Daoy (cell line): ENCODE results near the gene ABHD17C. TPM values are rescaled to one million over a fixed set of nuclear protein-coding genes. Genes with fewer than 3 reads are reported as not detected.
A peak's percentile ranks its signal among the peaks of the same experiment; 100 is the strongest.
"Not testable (repeated sequence)": the region's sequence is repeated elsewhere in the genome, so short reads cannot be mapped to it uniquely, and the experiment has no call there.

ENCODE experiments used
- DNase-seq: peaks from one replicate; pipeline ENCODE4 v3.0.0-alpha.2; 2015; ENCODE audit warnings: low read depth
- total RNA-seq: library from RNA; depleted of rRNA; stranded (reverse); fragments of >200 nt; shearing (Covaris generic); gene quantifications from 2 replicates; pipeline ENCODE4 v1.2.3, GENCODE V29; 2014

Gene ABHD17C
- total RNA-seq, 1 experiment from 2014 or later = 3.6 TPM

DNA sequence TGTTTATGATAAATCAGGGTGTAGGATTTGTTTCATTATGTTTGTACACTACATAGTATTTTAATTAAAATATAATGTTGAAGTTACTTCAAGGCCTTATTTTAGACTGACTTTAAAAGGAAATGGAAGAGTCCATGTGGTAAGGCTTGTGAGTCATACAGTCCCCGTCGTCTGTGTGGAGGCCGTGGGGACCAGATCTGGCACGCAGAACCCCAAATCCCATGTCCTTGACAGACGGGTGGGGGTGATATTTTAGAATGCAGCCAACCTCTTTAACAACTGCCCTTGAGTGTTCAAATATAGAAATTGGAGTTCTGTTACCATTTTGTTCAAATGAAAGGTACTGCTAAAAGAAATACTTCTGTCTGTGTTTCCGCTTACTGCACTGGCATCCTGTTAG lies 35.8 kb downstream of the ABHD17C start:
- DNase-seq = peak; percentile 24

DNA sequence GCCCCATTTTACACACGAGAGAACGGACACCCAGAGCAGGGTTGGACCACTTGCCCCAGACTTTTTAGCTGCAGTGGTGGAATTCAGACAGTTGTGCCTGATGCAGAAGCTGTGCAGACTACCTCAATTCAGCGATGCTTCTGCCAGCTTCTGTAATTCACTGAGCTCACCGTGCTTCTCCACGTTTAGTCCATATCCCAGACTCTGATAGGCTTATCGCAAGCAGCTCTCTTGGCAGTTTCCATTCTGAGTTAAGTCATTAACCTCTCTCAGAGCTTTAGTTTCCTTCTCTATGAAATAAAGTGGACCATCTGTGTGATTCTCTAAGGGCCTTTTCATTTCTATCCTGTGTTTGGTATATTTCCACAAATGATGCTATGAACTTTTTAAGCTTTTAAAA lies 37.1 kb downstream of the ABHD17C start:
- DNase-seq = no peak

DNA sequence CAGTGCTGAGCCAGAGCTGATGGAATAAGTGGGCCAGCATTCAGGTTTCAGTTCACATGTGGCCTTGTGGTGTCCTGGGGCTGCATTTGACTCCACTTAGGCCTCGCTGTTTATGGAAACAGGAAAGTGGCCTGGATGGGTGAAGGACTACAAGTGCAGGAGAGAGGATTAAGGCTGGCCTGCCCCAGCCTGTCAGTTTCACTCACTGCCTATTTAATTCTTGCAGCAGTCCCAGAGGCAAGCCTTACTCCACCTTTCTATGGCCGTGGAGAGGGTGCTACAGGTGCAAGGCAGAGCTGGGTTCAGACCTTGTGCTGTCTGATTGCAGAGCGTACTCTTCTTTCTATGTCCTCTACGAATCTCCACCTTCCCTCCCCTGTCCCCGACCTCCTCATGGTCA lies 37.7 kb downstream of the ABHD17C start:
- DNase-seq = no peak

DNA sequence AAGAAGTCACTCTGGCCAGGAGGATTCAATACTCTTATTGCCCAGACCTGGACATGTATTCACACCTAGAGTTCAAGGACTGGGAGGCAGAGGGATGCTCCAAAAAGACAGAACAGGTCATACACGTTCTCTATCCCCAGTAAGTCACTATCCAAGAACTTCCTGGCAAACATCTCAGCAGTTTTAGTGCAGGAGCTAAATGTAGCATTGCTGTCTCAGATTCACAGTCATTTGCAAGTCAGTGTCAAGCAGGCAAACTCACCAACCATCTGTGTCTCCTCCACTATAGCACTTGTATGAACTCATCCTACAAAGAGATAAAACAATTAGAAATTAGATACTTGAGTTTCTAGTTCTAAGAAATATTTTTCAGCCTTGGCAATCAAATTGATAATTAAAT lies 38.4 kb downstream of the ABHD17C start:
- no peak for DNase-seq

DNA sequence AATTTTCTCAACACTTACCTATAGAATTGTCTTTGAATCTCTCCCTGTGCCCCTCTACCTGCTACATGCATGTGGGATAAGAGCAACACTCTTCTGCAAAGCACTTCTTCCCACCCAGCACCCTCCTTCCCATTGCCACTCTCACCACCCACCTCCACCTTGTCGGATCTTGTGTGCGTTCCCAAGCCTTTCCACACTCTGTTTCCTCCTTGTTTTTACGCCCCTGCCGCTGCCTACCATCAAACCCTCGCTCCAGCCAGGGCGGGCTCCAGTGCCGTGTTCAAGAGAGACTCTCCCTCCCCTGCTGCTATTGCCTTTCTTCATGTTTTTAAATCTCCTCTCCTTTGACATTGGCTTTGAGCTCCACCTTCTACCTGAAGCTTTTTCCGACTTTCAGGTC lies 40.2 kb downstream of the ABHD17C start:
- no peak for DNase-seq

DNA sequence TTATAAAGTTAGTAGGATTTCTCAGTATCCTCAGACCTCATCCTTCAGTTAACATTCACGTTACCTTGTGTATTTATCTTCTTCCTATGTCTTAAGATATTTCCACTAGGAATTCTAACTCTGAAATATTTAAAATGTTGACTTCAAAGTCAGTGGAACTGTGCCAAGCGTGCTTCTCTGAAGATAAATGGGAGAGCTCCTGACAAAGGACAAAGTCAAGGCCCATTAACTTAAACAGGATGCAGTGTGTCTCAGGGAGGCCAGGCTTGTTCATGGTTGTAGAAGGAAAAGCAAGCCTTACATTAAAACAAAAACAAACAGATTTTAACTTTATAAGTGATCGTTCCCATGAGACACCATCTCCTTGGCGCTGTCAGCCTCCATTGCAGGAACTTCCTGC lies 41.5 kb downstream of the ABHD17C start:
- no peak for DNase-seq

DNA sequence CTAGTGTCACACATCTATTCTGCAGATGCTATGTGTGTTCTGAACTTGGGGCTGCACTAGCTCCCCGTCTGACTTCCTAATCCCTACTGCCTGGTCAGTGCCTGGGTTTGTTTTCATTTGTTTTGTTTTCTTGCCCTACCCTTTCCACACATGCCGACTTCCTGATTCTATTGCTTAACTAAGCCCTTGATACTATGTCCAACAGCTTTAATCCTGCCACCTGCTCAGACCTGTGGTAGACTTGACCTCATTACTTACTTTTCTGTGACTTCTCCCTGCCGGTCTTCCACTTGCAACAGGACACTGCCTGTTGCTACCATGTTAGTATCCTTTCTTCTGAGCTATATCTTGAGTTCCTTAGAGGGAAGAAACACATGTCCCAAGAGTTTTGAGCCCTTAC lies 44.8 kb downstream of the ABHD17C start:
- DNase-seq = no peak

DNA sequence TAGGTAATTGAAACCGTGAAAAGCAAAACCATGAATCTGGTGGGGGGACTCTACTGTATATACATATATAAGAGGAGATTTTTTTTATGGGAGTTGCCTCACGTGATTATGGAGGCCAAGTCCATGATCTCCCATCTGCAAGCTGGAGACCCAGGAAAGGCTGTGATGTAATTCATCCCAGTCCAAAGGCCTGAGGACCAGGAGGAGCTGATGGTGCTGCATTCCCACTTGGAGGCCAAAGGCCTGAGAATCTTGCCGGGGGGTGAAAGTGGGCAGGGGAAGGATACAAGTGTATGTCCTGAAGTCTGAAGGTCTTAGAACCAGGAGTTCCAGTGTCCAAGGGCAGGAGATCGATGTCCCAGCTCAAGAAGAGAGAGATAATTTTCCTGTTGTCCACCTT lies 47.0 kb downstream of the ABHD17C start:
- DNase-seq = no peak

DNA sequence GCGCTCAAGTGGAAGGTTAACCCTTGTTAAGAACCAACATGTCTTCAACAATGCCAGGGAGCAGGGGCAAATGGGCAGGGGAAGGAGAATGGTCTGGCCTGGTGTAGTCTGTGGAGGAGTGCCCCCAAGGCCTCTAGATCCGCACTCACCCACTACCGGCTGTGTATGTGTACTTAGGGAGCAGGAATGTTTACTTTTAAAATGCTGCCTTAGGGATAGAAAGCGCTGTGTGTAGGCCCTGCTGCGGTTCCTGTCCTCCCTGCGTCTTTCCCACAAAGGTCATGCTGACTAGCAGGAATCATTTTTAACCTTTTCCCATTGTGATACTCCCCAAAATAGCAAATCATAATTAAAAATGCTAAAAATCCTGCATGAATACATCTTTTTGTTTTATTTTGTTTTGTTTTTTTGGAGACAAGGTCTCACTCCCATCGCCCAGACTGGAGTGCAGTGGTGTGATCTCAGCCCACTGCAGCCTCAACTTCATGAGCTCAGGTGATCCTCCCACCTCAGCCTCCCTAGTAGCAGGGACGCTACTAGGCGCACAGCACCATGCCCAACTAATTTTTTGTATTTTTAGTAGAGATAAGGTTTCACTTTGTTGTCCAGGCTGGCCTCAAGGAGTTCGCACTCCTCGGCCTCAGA lies 48.2 kb downstream of the ABHD17C start:
- no peak for DNase-seq

DNA sequence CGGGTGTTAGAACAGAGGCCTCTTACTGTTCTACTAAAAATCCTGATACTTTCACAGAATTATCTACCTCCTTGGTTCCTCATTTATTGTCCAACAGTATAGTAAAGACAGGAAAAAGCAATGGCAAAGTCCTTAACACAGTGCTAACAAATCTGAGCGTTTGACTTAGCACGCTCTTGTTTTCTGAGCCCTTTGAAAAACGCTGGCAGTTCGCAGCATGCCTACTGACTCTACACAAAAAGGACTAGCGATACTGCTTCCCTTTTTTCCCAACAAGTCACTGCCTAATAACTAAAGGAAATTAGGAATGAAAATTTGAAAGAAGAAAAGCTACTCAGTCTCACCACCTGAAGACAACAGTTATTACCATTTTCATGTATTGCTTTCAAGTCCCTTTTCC lies 49.3 kb downstream of the ABHD17C start:
- DNase-seq = no peak

DNA sequence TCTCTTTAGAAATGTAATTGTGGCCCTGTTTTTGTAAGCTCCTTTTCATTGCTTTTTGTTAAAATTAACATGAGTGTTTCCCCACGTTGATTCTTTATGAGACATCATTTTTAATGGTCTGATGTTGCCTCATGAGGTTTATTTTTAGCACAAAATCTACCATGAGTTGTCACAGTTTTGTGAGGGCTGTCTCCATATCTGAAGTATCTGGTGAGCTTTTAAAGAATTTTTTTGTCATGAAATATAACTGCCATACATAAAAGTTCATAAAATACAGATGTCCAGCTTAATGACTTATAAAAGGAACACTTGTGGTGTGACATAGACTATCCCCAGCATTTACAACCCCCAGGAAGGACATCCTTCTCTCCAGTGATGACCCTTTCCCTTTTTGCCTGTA lies 49.7 kb downstream of the ABHD17C start:
- DNase-seq = no peak

DNA sequence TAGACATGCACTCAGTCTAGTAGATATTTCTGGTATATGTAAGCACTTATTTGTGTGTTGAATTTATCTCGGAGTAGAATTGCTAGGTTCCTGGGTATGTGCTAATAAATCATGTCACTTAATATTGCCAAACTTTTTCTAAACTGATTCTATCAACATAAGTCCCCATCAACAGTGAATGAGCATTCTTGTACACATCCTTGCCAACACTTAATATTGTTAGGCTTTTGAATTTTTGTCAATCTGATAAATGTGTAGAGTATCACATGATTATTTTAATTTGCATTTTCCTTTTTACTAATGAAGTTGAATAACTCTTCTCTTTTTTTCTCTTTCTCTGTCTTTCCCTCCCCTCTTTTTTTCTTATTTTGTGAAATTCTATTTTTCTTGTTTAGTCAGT lies 50.8 kb downstream of the ABHD17C start:
- DNase-seq = no peak

DNA sequence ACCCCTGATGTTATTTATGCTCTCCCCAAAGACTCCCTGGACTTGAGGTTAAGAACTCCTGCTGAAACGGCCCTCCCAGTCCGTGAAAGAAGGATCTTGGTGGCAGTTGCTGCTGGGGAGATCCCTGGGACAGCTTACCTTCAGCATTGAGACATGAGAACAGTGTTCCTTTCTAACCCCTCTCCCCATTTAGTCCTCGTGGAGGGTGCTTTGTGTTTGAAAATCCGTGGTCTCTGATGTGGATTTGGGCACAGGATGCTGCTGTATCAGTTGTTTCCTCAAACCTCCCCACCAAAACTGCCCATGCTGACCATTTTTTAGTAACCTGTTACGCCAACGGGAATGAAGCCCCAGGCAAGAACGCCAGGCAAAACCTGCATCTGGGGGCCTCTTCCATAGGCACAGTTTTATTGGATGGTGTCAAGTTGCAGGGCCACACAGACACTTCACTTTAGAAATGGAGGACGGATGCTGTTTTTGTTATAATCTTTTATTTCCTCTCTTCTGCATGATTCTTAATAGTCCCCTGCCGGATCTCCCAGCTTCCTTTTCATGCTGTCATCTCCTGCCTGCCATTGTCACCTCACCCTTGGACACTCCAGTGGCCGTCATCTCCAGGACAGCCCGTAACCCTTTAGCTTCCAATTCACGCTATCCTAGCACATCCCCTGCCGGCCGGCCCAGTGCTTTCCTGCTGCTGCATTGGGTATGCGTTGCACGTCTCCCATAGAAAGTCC lies 52.4 kb downstream of the ABHD17C start:
- DNase-seq = no peak

DNA sequence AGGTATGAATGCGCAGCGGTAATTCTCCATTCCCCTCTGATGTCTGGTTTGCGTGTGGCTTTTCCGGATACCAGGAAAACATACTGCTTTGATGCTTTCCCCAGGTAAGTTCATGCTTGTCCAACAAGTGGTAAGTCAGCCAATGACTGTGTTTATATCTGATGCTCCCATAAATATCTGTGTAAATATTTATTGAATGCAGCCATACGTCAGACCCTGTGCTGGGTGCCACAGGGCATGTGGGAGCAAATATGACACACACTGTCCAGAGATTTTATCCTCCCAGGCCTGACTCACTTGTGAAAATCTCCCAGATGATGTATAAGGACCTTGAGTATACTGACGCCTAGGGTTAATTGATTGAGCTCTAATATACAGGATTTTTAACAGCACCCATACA lies 54.5 kb downstream of the ABHD17C start:
- DNase-seq = no peak

DNA sequence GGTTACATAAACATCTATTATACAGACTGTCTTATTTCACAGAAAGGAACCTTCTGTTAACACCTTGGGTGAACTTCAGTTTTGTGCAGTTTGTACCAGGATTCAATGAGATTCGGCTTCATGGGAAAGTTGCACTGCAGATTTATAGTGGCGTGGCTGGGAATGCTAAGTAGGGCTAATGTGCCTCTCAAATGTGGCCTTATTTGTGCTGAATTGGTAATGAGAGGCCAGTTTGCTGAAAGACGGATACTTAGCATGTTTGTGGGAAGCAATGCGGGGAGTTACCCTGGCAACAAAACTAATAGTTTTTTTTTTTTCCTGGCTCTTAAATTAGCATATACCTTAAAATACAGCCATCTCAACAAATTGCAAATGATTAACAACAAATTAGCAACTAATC lies 55.5 kb downstream of the ABHD17C start:
- DNase-seq = no peak

DNA sequence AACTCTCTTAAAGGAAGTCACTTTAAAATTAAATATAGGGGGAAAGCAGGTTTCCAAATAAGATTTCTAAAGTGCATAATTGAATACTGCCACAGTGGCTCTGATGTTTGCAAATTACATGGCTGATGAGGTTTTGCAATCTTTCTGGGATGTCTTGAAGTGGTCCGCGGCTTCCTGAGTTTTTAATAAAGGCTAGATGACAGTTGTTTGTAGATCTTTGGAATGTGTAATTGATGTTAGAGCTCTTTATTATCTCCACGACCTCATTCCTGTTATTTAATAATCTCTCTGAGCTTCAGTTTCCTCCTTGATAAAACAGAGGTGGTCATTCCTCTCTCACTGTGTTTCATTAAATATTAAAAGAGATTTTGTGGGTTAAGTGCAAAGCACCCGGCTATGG lies 57.1 kb downstream of the ABHD17C start:
- no peak for DNase-seq

DNA sequence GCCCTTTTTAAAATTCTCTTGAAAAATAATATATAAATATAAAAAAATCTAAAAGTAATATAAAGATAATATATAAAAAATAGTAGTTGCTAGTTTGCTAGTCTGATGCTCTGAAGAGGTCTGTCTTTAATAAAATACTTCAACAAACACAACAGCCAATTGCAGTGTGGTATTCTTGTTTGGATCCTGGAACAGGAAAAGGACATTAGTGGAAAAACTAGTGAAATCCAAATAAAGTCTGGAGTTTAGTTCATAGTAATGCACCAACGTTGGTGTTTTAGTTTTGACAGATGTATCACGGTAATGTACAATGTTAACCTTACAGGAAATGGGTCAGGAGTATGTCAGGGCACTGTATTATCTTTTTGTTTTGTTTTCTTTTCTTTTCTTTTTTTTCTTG lies 58.1 kb downstream of the ABHD17C start:
- DNase-seq = no peak

DNA sequence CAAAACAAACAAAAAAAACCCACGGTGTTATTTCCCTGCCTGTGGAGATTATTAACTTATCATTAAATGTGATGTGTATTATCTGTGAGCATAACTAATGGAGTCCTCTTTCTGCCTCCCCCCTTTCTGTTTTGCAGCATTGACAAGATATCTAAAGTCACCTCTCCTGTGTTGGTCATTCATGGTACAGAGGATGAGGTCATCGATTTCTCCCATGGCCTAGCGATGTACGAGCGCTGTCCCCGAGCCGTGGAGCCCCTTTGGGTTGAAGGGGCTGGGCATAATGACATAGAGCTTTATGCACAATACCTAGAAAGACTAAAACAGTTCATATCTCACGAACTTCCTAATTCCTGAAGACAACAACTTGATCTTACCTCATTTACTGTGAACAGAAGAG lies 58.9 kb downstream of the ABHD17C start:
- no peak for DNase-seq

DNA sequence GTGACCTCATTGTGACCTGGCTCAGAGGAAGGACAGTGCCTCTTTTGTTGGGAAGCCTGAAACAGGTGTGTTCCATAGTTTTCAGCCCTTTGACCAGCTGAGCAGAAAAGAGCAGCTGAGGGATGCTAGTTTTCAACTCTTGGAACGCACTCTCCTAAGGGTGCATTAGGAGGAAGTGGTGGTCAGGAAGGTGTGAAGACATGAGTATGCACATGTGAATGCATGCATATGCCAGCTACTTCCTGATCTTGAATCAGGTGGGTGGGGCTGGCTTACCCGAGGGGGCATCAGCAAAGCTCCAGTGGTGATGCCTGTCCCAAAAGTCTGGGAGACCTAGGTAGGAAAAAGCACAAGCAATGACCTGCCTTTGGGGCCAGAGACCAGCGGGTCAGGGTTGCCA lies 60.8 kb downstream of the ABHD17C start:
- DNase-seq = no peak

DNA sequence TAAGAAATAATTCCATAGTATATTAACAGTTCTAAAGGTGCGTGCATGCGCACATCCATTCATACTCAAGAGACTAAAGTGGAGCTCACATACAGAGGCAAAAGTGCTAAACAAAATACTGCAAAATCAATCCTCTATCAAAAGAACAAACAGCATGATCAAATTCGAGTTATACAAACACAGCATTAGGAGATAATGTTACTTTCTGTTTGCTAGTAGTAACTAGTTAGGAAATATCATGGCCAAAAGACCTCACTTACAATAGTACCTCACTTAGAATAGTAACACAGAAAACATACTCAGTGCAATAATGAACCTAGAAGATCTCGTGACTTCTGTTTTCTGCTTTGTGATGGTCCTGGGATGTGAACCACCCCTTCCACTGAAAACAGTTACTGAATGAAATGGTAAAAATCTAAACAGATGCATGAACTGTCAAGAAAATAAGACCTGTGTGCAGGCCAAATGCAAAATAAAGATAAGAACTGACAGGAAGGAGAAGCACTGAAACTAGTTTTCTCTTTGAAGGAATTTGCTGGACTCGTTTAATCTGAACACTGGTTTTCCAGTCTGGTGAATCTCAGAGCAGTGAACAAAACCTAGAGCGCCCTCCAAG lies 63.1 kb downstream of the ABHD17C start:
- no peak for DNase-seq

DNA sequence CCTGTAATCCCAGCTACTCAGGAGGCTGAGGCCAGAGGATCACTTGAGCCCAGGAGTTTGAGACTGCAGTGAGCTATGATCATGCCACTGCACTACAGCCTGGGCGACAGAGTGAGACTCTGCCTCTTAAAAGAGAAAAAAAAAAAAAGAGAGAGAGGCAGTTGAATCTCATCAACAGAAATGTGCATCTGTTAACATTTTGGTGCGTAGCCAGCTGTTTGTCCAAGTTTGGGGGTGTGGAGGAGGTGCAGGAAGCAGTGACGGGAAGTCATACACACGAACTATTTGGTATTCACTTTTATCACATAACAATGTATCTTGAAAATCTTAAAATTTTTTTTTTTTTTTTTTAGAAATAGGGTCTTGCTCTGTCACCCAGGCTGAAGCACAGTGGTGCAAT lies 65.8 kb downstream of the ABHD17C start:
- DNase-seq = no peak

DNA sequence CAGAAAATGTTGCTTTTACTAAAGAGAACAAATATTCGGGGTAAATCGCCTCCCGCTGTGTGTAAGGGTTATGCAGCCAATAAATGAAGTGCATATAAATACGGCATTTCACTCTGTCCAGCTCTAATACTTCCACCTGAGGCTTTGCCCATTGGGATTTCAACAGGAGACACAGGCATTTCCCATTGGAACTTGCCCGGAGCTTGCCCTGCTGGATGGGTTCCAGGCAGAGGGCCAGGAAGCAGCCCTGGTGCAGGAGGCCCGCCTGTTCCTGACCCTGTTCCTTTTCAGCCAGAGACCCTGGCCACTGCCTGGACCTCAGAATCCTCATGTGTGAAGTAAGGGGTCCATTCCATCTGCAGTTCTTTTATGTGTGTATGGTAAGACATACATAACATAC lies 66.6 kb downstream of the ABHD17C start:
- no peak for DNase-seq

DNA sequence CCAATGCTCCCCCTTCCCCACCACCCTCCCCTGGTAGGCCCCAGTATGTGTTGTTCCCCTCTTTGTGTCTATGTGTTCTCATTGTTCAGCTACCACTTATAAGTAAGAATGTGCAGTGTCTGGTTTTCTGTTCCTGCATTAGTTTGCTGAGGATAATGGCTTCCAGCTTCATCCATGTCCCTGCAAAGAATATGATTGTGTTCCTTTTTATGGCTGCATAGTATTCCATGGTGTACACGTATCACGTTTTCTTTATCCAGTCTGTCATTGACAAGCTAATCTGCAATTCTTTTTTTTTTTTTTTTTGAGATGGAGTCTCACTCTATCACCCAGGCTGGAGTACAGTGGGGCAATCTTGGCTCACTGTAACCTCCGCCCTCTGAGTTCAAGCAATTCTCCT lies 68.1 kb downstream of the ABHD17C start:
- DNase-seq = not testable (repeated sequence)
